BE2C (cell line): ENCODE results near the gene DES.

Experiments
- DNase-seq: peaks from one replicate; pipeline ENCODE4 v3.0.0-alpha.2; 2020
- H3K27me3 ChIP-seq: fragments of 250-450 bp; sonication (Bioruptor Pico); 2 replicates; pipeline ENCODE4 v1.5.1; 2020; ENCODE audit warnings: mild to moderate bottlenecking
- H3K36me3 ChIP-seq: fragments of 250-450 bp; sonication (Bioruptor Pico); 2 replicates; pipeline ENCODE4 v1.5.1; 2020; ENCODE audit warnings: mild to moderate bottlenecking
- H3K4me1 ChIP-seq: fragments of 250-450 bp; sonication (Bioruptor Pico); 2 replicates; pipeline ENCODE4 v1.5.1; 2020
- H3K4me3 ChIP-seq: 2 replicates; pipeline ENCODE4 v1.5.1; 2011; ENCODE audit warnings: low read depth, low read length
- H3K9me3 ChIP-seq: fragments of 250-450 bp; sonication (Bioruptor Pico); 2 replicates; pipeline ENCODE4 v1.5.1; 2020
- CTCF ChIP-seq: IDR thresholded peaks from 2 replicates; pipeline ENCODE4 v1.5.1; 2012; ENCODE audit warnings: mild to moderate bottlenecking, low read depth, low read length

Gene DES

GRCh38 chr2:219419012-219419324, 791 bp downstream of the DES start:
- H3K4me3 ChIP-seq, result no peak overlapping the region
- H3K27me3 ChIP-seq, result no peaks in the 10 kb centered on the region
- H3K9me3 ChIP-seq, result no peaks in the 10 kb centered on the region
- H3K4me1 ChIP-seq, result no peaks in the 10 kb centered on the region
- no peaks in the 10 kb centered on the region for H3K36me3 ChIP-seq
- no peak for TF ChIP-seq CTCF
- DNase-seq, result no peak

GRCh38 chr2:219419331-219420197, 1.4 kb downstream of the DES start:
- no peak for DNase-seq
- no peaks in the 10 kb centered on the region for H3K36me3 ChIP-seq
- no peaks in the 10 kb centered on the region for H3K9me3 ChIP-seq
- H3K4me3 ChIP-seq, result no peak overlapping the region
- no peaks in the 10 kb centered on the region for H3K4me1 ChIP-seq
- no peaks in the 10 kb centered on the region for H3K27me3 ChIP-seq
- TF ChIP-seq CTCF, result no peak

GRCh38 chr2:219420687-219421086, 2.5 kb downstream of the DES start:
- no peak for TF ChIP-seq CTCF

GRCh38 chr2:219421323-219421722, 3.1 kb downstream of the DES start:
- no peak for DNase-seq
- Histone ChIP-seq H3K4me3 (no peak overlapping the region), H3K36me3 (no peaks in the 10 kb centered on the region), H3K27me3 (no peaks in the 10 kb centered on the region), H3K4me1 (no peaks in the 10 kb centered on the region), H3K9me3 (no peaks in the 10 kb centered on the region)
- TF ChIP-seq CTCF, result no peak

More at GRCh38 chr2:219420687-219421086, 2.5 kb downstream of the DES start:
- no peak for DNase-seq
- Histone ChIP-seq H3K36me3 (no peaks in the 10 kb centered on the region), H3K4me3 (no peak overlapping the region), H3K27me3 (no peaks in the 10 kb centered on the region), H3K9me3 (no peaks in the 10 kb centered on the region), H3K4me1 (no peaks in the 10 kb centered on the region)

GRCh38 chr2:219422952-219423534, 4.9 kb downstream of the DES start:
- no peak for TF ChIP-seq CTCF
- Histone ChIP-seq H3K4me3 (no peak overlapping the region), H3K9me3 (no peaks in the 10 kb centered on the region), H3K27me3 (no peaks in the 10 kb centered on the region), H3K36me3 (no peaks in the 10 kb centered on the region), H3K4me1 (no peaks in the 10 kb centered on the region)
- no peak for DNase-seq
